Measurements from ENCODE around the gene GPR137.
A peak's percentile ranks its signal among the peaks of the same experiment; 100 is the strongest.
"Not testable (repeated sequence)": the region's sequence is repeated elsewhere in the genome, so short reads cannot be mapped to it uniquely, and the experiment has no call there.

GPR137 gene

GRCh38 chr11:64245401-64245796, 40.2 kb upstream of the GPR137 start:
- in situ Hi-C loops (cut with HindIII; ENCODE audit: low pct_unique_long_range_greater_than_20kb, low sequenced_read_pairs): no loop called here
- no peak for TF ChIP-seq JUND (IDR thresholded peaks at IDR 0.05; ENCODE audit: low read depth)
- DNase-seq (ENCODE audit: low read depth in 1 of 2, low spot score in 1 of 2): peak in 1 of 2 experiments; percentile 51

GRCh38 chr11:64245797-64246620, 39.6 kb upstream of the GPR137 start:
- no peak for TF ChIP-seq JUND (IDR thresholded peaks at IDR 0.05; ENCODE audit: low read depth)
- peak; percentile 67 to 81 for DNase-seq (ENCODE audit: low read depth in 1 of 2, low spot score in 1 of 2)
- in situ Hi-C loops (cut with HindIII; ENCODE audit: low pct_unique_long_range_greater_than_20kb, low sequenced_read_pairs): no loop called here

- DNase-seq (ENCODE audit: low read depth in 1 of 2, low spot score in 1 of 2); in situ Hi-C loops (cut with HindIII; ENCODE audit: low pct_unique_long_range_greater_than_20kb, low sequenced_read_pairs): not testable (repeated sequence)
Measured at GRCh38 chr11:64246621-64246870, 39.1 kb upstream of the GPR137 start.

GRCh38 chr11:64246871-64247728, 38.5 kb upstream of the GPR137 start, which contains the start of gene PPP1R14B:
Gene PPP1R14B, minus strand, starts transcription at chr11:64246943. Its CDS starts 270 bp downstream, at chr11:64246673.
- no peak for TF ChIP-seq JUND (IDR thresholded peaks at IDR 0.05; ENCODE audit: low read depth)
- in situ Hi-C loops (cut with HindIII; ENCODE audit: low pct_unique_long_range_greater_than_20kb, low sequenced_read_pairs): no loop called here

GRCh38 chr11:64247729-64248531, 37.7 kb upstream of the GPR137 start:
- in situ Hi-C loops (cut with HindIII; ENCODE audit: low pct_unique_long_range_greater_than_20kb, low sequenced_read_pairs): no loop called here
- DNase-seq (ENCODE audit: low read depth in 1 of 2, low spot score in 1 of 2): no peak
- no peak for TF ChIP-seq JUND (IDR thresholded peaks at IDR 0.05; ENCODE audit: low read depth)

More at GRCh38 chr11:64246871-64247728, 38.5 kb upstream of the GPR137 start, which contains the start of gene PPP1R14B:
- DNase-seq (ENCODE audit: low read depth in 1 of 2, low spot score in 1 of 2): peak; percentile 94 to 95

- TF ChIP-seq JUND (IDR thresholded peaks at IDR 0.05; ENCODE audit: low read depth): no peak
- in situ Hi-C loops (cut with HindIII; ENCODE audit: low pct_unique_long_range_greater_than_20kb, low sequenced_read_pairs): no loop called here
- DNase-seq (ENCODE audit: low read depth in 1 of 2, low spot score in 1 of 2): no peak
Measured at GRCh38 chr11:64248578-64248977, 37.1 kb upstream of the GPR137 start.

GRCh38 chr11:64249038-64249437, 36.6 kb upstream of the GPR137 start:
- in situ Hi-C loops (cut with HindIII; ENCODE audit: low pct_unique_long_range_greater_than_20kb, low sequenced_read_pairs): no loop called here
- no peak for TF ChIP-seq JUND (IDR thresholded peaks at IDR 0.05; ENCODE audit: low read depth)
- no peak for DNase-seq (ENCODE audit: low read depth in 1 of 2, low spot score in 1 of 2)

GRCh38 chr11:64249563-64250414, 35.9 kb upstream of the GPR137 start:
- no peak for TF ChIP-seq JUND (IDR thresholded peaks at IDR 0.05; ENCODE audit: low read depth)
- no peak for DNase-seq (ENCODE audit: low read depth in 1 of 2, low spot score in 1 of 2)
- in situ Hi-C loops (cut with HindIII; ENCODE audit: low pct_unique_long_range_greater_than_20kb, low sequenced_read_pairs): no loop called here

- TF ChIP-seq JUND (IDR thresholded peaks at IDR 0.05; ENCODE audit: low read depth): no peak
- in situ Hi-C loops (cut with HindIII; ENCODE audit: low pct_unique_long_range_greater_than_20kb, low sequenced_read_pairs): no loop called here
- peak in 1 of 2 experiments; percentile 45 for DNase-seq (ENCODE audit: low read depth in 1 of 2, low spot score in 1 of 2)
Measured at GRCh38 chr11:64250415-64251015, 35.1 kb upstream of the GPR137 start.

- in situ Hi-C loops (cut with HindIII; ENCODE audit: low pct_unique_long_range_greater_than_20kb, low sequenced_read_pairs): no loop called here
- peak; percentile 72 to 80 for DNase-seq (ENCODE audit: low read depth in 1 of 2, low spot score in 1 of 2)
- TF ChIP-seq JUND (IDR thresholded peaks at IDR 0.05; ENCODE audit: low read depth): no peak
Measured at GRCh38 chr11:64251016-64251752, 34.5 kb upstream of the GPR137 start, which contains the start of gene PLCB3. Gene PLCB3, plus strand, starts transcription at chr11:64251530. Its CDS starts 120 bp downstream, at chr11:64251650.

- no peak for DNase-seq (ENCODE audit: low read depth in 1 of 2, low spot score in 1 of 2)
- TF ChIP-seq JUND (IDR thresholded peaks at IDR 0.05; ENCODE audit: low read depth): no peak
- in situ Hi-C loops (cut with HindIII; ENCODE audit: low pct_unique_long_range_greater_than_20kb, low sequenced_read_pairs): no loop called here
Measured at GRCh38 chr11:64251753-64252002, 34.0 kb upstream of the GPR137 start.
